ENCODE results near the gene CBX7.
"Not testable (repeated sequence)": the region's sequence is repeated elsewhere in the genome, so short reads cannot be mapped to it uniquely, and the experiment has no call there.

CBX7 gene

GRCh38 chr22:39173787-39174497 is 21.5 kb upstream of the CBX7 start:
- no peak for DNase-seq

- no peak for DNase-seq
Measured at GRCh38 chr22:39173050-39173706, 20.7 kb upstream of the CBX7 start.

GRCh38 chr22:39172265-39173049 is 20.0 kb upstream of the CBX7 start:
- DNase-seq = not testable (repeated sequence)

GRCh38 chr22:39171623-39172264 is 19.3 kb upstream of the CBX7 start:
- no peak for DNase-seq

GRCh38 chr22:39170825-39171622 is 18.5 kb upstream of the CBX7 start:
- DNase-seq = no peak

- DNase-seq = no peak
Measured at GRCh38 chr22:39169797-39170466, 17.5 kb upstream of the CBX7 start.

- no peak for DNase-seq
Measured at GRCh38 chr22:39166547-39166946, 14.1 kb upstream of the CBX7 start.

GRCh38 chr22:39156093-39156492 is 3.6 kb upstream of the CBX7 start:
- DNase-seq = not testable (repeated sequence)

- DNase-seq = no peak
Measured at GRCh38 chr22:39155421-39155820, 2.9 kb upstream of the CBX7 start.

GRCh38 chr22:39153220-39153717 is 789 bp upstream of the CBX7 start:
- no peak for DNase-seq

- no peak for DNase-seq
Measured at GRCh38 chr22:39152024-39152510, 413 bp downstream of the CBX7 start.

GRCh38 chr22:39151329-39151975 is 1.0 kb downstream of the CBX7 start:
- no peak for DNase-seq

- no peak for DNase-seq
Measured at GRCh38 chr22:39150848-39151215, 1.6 kb downstream of the CBX7 start.

GRCh38 chr22:39149915-39150847 is 2.3 kb downstream of the CBX7 start:
- DNase-seq = no peak

- DNase-seq = no peak
Measured at GRCh38 chr22:39148727-39149535, 3.5 kb downstream of the CBX7 start.

GRCh38 chr22:39148026-39148726 is 4.3 kb downstream of the CBX7 start:
- no peak for DNase-seq

- no peak for DNase-seq
Measured at GRCh38 chr22:39147335-39148025, 5.0 kb downstream of the CBX7 start.
